Ishikawa (cell line): ENCODE results near the gene USP16.

Source experiments
- CEBPB ChIP-seq: IDR thresholded peaks from 2 replicates; pipeline ENCODE4 v1.6.1; 2012
- CREB1 ChIP-seq: IDR thresholded peaks from 2 replicates; pipeline ENCODE4 v1.6.1; 2012; ENCODE audit warnings: low read depth
- EGR1 ChIP-seq: IDR thresholded peaks from 2 replicates; pipeline ENCODE4 v1.6.1; 2012
- EP300 ChIP-seq: IDR thresholded peaks from 2 replicates; pipeline ENCODE4 v1.6.1; 2012; ENCODE audit warnings: borderline replicate concordance
- FOXM1 ChIP-seq: IDR thresholded peaks from 2 replicates; pipeline ENCODE4 v1.6.1; 2012; ENCODE audit warnings: low read depth, borderline replicate concordance
- NFIC ChIP-seq: IDR thresholded peaks from 2 replicates; pipeline ENCODE4 v1.6.1; 2012
- RAD21 ChIP-seq: IDR thresholded peaks from 2 replicates; pipeline ENCODE4 v1.6.1; 2012; ENCODE audit warnings: low read depth
- TAF1 ChIP-seq: IDR thresholded peaks from 2 replicates; pipeline ENCODE4 v1.6.1; 2012; ENCODE audit warnings: low read depth, mild to moderate bottlenecking
- TCF12 ChIP-seq: IDR thresholded peaks from 2 replicates; pipeline ENCODE4 v1.6.1; 2012; ENCODE audit warnings: low read depth
- TEAD4 ChIP-seq: IDR thresholded peaks from 2 replicates; pipeline ENCODE4 v1.6.1; 2012
- YY1 ChIP-seq: IDR thresholded peaks from 2 replicates; pipeline ENCODE4 v1.6.1; 2012; ENCODE audit warnings: low read depth
- ZBTB7A ChIP-seq: IDR thresholded peaks from 2 replicates; pipeline ENCODE4 v1.6.1; 2012; ENCODE audit warnings: low read depth
- TF ChIP-seq, protein P1 (sequence below): IDR thresholded peaks from 2 replicates; pipeline ENCODE4 v1.6.1; 2012
- TF ChIP-seq, protein P2 (sequence below): IDR thresholded peaks from 2 replicates; pipeline ENCODE4 v1.6.1; 2012; ENCODE audit warnings: low read depth, mild to moderate bottlenecking
- TF ChIP-seq, protein P3 (sequence below): IDR thresholded peaks from 2 replicates; pipeline ENCODE4 v1.6.1; 2012

USP16 gene

DNA sequence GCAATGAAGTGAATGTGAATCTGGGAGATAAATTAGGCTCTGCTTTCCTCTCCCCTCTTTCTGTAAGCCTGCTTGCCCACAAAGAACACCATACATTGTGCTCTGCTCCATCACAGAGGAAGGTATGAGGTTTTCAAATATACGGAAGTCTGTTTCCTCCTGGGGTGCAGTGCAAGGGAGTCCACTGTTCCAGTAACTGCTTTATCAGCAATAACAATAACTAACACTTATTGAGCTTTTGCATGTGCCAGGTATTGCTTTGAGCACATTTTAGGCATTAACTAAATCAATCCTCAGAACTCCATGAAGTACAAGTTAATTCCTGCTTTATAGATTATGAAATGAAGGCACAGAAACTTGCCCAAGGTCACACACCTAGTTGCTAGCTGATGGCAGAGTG is 41.8 kb upstream of the USP16 start:
- TF ChIP-seq ZBTB7A (no peak), TEAD4 (no peak), YY1 (no peak), RAD21 (no peak), CREB1 (no peak), TCF12 (no peak), NFIC (no peak), TAF1 (no peak), FOXM1 (no peak), EP300 (no peak)
- TF ChIP-seq, protein P1, sequence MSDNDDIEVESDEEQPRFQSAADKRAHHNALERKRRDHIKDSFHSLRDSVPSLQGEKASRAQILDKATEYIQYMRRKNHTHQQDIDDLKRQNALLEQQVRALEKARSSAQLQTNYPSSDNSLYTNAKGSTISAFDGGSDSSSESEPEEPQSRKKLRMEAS: no peak

DNA sequence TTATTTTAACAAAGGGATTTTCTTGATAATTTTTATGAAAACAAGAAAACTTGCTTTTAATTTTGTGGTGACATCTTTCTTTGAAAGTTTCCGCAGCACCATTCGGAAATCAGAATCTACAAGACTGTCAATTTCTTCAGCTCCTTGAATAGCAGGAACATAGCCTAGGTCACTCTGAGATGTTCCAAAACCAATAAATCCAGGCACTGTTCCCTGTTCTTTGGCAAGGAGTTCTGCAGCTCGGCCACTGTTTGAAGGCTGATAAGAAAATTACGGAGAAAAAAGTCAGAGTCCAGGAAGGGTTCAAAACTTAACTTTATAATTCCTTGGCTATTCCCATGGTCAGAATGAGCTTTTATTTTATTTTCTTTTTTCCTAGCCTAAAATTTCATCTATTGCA is 37.8 kb upstream of the USP16 start:
- TF ChIP-seq CREB1 (no peak), CEBPB (no peak)

DNA sequence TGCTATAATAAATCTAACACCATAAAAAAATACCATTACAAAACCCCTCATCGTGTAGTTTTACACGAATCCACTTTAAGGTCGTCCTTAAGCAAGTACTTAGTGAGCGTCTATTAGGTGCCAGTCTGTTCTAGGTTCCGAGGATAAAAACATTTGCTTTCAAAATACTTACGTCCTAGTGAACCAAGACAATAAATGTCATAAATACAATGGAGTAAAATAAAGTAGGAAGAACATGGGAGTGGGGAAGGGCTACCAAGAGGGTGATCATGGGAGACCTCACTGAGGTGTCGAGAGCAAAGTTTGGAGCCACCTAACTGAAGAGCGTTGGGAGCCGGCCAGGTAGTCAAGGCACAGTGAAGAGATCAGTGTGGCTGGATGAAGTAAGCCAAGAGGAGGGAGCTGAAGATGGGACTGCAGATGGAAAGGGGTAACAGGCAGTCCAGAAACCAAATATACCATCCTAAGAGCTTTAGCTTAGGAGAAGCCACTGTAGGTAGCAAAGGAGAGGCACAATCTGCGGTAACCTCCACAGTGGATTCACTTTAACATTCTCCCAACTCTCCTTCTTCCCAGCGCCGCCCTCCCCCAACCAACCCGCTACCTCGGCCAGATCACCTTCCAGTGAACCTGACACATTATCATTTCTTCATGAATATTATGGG is 32.5 kb upstream of the USP16 start:
- TF ChIP-seq, protein P2, sequence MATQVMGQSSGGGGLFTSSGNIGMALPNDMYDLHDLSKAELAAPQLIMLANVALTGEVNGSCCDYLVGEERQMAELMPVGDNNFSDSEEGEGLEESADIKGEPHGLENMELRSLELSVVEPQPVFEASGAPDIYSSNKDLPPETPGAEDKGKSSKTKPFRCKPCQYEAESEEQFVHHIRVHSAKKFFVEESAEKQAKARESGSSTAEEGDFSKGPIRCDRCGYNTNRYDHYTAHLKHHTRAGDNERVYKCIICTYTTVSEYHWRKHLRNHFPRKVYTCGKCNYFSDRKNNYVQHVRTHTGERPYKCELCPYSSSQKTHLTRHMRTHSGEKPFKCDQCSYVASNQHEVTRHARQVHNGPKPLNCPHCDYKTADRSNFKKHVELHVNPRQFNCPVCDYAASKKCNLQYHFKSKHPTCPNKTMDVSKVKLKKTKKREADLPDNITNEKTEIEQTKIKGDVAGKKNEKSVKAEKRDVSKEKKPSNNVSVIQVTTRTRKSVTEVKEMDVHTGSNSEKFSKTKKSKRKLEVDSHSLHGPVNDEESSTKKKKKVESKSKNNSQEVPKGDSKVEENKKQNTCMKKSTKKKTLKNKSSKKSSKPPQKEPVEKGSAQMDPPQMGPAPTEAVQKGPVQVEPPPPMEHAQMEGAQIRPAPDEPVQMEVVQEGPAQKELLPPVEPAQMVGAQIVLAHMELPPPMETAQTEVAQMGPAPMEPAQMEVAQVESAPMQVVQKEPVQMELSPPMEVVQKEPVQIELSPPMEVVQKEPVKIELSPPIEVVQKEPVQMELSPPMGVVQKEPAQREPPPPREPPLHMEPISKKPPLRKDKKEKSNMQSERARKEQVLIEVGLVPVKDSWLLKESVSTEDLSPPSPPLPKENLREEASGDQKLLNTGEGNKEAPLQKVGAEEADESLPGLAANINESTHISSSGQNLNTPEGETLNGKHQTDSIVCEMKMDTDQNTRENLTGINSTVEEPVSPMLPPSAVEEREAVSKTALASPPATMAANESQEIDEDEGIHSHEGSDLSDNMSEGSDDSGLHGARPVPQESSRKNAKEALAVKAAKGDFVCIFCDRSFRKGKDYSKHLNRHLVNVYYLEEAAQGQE: no peak
- TF ChIP-seq TAF1: no peak
- no peak for TF ChIP-seq FOXM1
- TF ChIP-seq NFIC: no peak
- no peak for TF ChIP-seq CEBPB
- TF ChIP-seq CREB1: no peak
- TF ChIP-seq TEAD4: no peak
- TF ChIP-seq, protein P3, sequence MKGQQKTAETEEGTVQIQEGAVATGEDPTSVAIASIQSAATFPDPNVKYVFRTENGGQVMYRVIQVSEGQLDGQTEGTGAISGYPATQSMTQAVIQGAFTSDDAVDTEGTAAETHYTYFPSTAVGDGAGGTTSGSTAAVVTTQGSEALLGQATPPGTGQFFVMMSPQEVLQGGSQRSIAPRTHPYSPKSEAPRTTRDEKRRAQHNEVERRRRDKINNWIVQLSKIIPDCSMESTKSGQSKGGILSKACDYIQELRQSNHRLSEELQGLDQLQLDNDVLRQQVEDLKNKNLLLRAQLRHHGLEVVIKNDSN: no peak
- TF ChIP-seq RAD21: no peak
- no peak for TF ChIP-seq YY1
- no peak for TF ChIP-seq ZBTB7A
- TF ChIP-seq, protein P1: no peak
- TF ChIP-seq EGR1: no peak
- no peak for TF ChIP-seq EP300

DNA sequence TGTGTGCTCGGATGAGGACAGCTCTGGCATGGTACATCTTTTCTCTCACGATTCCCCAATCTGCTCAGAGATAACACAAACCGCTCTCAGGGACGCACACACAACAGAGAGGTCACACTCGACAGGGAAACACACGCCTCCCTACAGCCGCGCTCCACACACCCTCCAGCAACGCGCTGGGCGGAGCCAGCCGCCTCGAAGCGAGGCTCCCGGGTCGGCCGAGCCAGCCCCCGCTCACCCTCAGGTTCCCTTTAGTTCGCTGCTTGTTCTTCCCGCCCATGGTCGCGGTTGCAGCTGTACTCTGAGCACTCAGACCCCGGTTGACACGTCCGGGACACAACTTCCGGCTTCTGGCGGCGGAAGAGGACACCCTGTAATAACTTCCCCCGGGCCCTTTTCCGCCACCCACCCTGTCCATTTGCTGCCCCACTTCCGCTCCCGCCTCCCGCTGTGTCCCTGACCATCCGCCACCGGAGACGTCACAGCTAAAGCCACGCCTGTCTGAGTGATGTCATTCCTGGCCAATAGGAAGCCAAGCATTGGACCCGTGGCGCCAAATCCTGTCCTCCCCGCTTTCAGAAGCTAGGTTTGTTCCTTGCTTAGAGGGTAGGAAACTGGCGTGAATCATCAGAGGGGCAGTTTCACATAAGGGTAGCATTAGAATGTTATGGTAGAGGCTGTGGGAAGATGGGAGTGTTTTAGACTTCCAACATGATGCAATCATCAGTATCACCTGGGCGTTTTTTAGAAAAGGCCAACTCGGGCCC is 31.8 kb upstream of the USP16 start, which contains the start of gene LTN1:
TSS of gene LTN1 (minus strand) at position 352 of the 767 bp plus-strand sequence. CDS start at position 280, 72 bp downstream.
- TF ChIP-seq, protein P1: peak; percentile 64
- TF ChIP-seq ZBTB7A: no peak
- TF ChIP-seq TCF12: no peak
- TF ChIP-seq FOXM1: no peak
- TF ChIP-seq YY1: peak; percentile 22; the same call in 1 of the 2 replicates
- TF ChIP-seq CEBPB: peak; percentile 47; the same call in 1 of the 2 replicates
- TF ChIP-seq, protein P3: peak; percentile 87
- TF ChIP-seq EP300: no peak; the same call in 1 of the 2 replicates
- no peak; the same call in 1 of the 2 replicates for TF ChIP-seq EGR1
- peak; percentile 45 for TF ChIP-seq TAF1
- TF ChIP-seq, protein P2: no peak
- no peak for TF ChIP-seq RAD21
- no peak for TF ChIP-seq TEAD4
- no peak for TF ChIP-seq NFIC
- TF ChIP-seq CREB1: peak; percentile 83; the same call in 1 of the 2 replicates

DNA sequence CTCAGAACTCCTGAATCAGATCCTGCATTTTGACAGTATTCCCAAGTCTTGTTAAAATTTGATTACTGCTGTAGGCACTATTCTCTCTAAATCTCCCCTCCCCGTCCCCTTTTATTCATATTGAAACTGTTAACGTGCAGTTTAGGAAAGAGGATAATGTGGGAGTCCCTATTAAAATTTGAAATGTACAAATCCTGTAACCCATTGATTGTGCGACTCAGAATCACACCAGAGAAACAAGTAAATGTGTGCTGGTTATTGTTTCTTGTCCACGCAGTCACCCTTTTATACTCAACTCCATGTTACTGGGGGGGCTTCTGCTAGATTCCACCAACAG is 31.2 kb upstream of the USP16 start:
- TF ChIP-seq EGR1 (no peak), CREB1 (no peak), TAF1 (no peak)
- TF ChIP-seq, protein P3: no peak
- TF ChIP-seq, protein P1: no peak
